OCI-LY3 (cell line): ENCODE measurements around the gene MBP.

Experiments
- CTCF ChIP-seq: fragments of 200-600, 300-600 bp; sonication (generic); IDR thresholded peaks from 2 replicates; pipeline ENCODE4 v1.5.1; 2014; ENCODE audit warnings: antibody characterized with exemption, low read length, low read depth
- EZH2phosphoT487 ChIP-seq: fragments of 200-600 bp; shearing (Covaris generic); IDR thresholded peaks from 2 replicates; pipeline ENCODE4 v1.6.1; 2018; ENCODE audit warnings: antibody characterized with exemption, mixed run types, low read depth

DNA sequence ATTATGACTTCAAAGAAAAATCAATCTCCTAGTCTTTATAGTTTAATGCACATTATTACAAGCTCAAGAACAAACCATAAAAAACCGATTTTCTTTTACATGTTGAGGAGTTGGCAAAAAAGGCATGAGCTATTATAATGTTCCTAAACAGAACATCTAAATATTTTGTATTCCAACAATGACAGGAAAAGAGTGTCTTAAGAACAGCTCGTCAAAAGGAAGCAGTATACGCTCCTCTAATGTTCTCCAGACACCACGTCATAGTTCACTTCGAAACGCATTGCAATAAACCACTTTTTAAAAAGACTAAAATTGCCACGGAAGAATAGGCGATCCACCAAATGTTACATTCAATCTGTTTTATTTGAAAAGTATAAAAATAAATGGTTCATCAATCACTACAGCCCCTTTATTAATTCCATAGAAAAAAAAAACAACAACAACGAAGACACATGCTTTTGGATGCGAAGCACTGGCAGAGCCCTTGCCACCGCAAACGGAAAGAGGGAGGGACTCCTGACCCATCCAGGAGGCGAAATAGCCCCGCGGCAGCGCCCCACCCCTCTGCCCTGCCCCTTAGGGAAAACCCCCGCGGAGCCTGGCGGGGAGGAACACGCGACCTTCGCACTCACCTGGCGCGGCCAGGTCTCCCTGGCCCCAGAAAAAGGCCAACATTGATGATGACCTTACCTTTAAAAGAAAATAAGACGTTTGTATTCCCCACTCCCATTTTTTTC lies 45.8 kb downstream of the MBP start:
- TF ChIP-seq CTCF (no peak), EZH2phosphoT487 (no peak)
